GM18498 (cell line): ENCODE results near the gene PF4V1.

Experiments
- ATAC-seq: cut with Tn5 transposase; IDR thresholded peaks from one replicate; pipeline ENCODE4 v1.9.1; 2021; ENCODE audit warnings: mild to moderate bottlenecking, moderate library complexity; ENCODE audit not compliant: unreplicated experiment

Gene PF4V1

GRCh38 chr4:73902038-73902637 lies 49.0 kb downstream of the PF4V1 start:
- no peak for ATAC-seq

- no peak for ATAC-seq
Measured at GRCh38 chr4:73902817-73903547, 49.9 kb downstream of the PF4V1 start.
